Gastrocnemius medialis (tissue), 4 donors: ENCODE data around the gene RAB3C.

Experiments used
- CTCF ChIP-seq, 5 experiments: fragments of 450-650 bp in 3 of 5; fragments of 200-600 bp in 2 of 5; sonication (generic) in 2 of 5; IDR thresholded peaks in 4 of 5; conservative IDR thresholded peaks in 1 of 5; 1 replicate in 4 of 5; 2 replicates in 1 of 5; pipeline ENCODE4 v1.5.1; 2016 to 2019; ENCODE audit warnings: antibody characterized with exemption in 5 of 5, mild to moderate bottlenecking in 3 of 5, moderate library complexity in 3 of 5
- POLR2A ChIP-seq, 2 donors: fragments of 450-650 bp; IDR thresholded peaks; one replicate each; pipeline ENCODE4 v1.6.1; 2017; ENCODE audit warnings: antibody characterized with exemption in 2 of 2, mild to moderate bottlenecking in 2 of 2, moderate library complexity in 2 of 2

GRCh38 chr5:58905944-58906343, 323.1 kb downstream of the RAB3C start:
- TF ChIP-seq POLR2A (IDR thresholded peaks at IDR 0.05) (no peak), CTCF (IDR thresholded peaks at IDR 0.05 in 4 of 5, conservative IDR thresholded peaks at IDR 0.05 in 1 of 5) (no peak)
